ENCODE results near the gene ELP4.

The ELP4 gene

DNA sequence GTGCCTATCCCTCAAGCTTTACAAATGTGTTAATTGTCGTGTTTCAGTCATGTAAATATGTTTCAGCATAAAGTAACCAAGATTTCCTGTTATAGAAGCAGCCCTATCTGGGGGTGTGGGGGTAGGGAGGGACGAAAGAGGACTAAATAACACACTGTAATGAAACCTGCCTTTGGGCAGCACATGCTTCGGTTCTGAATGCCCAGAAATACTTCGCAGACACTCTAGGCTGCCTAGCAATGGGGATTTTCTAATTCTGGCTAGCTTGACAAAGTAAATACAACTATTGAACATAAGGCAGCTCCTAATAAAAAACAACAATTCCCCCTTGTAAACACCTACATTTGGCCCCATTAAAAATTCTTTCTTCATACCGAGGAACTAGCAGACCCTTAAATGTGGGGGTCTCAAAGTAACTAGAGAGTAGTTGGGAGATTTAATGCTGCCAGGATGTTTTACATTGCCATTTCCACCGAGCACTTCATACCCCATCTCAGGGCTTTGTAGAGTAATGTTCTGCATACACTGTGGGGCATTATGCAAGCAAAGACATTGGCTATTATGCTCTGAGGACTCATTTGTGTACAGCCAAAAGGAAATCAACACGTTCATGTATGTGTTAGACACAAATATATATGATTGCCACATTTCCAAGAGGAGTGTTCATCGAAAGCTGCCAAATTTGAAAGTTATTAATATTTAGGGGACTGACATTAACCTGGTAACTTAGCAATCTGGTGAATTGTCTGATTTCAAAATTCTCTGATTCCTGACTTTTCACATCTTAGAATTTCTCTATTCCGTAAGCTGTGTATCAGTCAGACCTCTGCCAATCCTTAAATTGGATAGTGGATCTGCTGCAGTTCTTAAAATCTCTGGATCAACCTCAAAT, 259.4 kb downstream of the ELP4 start:
- POLR2A ChIA-PET (ENCODE audit: low non-redundant PET) = no interaction called here
- no peak for TF ChIP-seq CTCF (conservative IDR thresholded peaks at IDR 0.05; ENCODE audit: low read depth)
- no peak overlapping the region for H3K27ac ChIP-seq
- DNase-seq (ENCODE audit: low spot score) = no peak
- CTCF ChIA-PET = interaction anchor here (0.6 kb wide), 1 partner anchor 524 kb away, joined by 3 read pairs; no protein-coding TSS in a partner anchor

DNA sequence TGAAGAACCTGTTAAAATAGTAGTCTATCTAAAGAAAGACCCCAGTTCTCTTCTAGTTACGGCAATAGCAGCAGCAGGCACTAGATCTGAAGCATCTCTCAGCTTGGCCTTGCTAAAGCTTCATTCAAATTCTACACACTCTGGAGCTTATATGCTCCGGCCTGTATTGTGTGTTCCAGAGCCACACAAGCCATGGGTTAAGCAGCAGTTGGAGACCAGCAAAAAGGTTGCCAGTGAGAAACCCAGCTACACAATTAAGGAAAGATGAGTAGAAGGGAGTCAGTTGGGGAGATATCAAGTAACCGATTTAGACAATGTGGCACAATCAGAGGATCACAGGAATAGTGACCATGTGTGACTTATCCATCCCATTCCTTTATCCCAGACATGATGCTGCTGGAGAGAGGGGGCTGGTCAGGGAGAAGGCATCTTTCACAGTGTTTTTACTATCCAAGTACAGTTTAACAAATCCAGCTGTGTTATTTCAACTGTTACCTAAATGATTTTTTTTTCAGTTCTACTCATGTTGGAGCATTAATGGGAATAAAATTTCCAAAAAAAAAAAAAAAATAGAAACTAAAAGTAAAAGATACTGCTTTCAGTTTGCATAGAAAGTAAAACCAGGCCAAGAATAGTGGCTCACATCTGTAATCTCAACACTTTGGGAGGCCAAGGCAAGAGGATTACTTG, 260.6 kb downstream of the ELP4 start:
- H3K27ac ChIP-seq = no peak overlapping the region
- CTCF ChIA-PET = no interaction called here
- no peak for DNase-seq (ENCODE audit: low spot score)
- POLR2A ChIA-PET (ENCODE audit: low non-redundant PET) = no interaction called here
- TF ChIP-seq CTCF (conservative IDR thresholded peaks at IDR 0.05; ENCODE audit: low read depth) = no peak

GRCh38 chr11:31772412-31772811, 262.8 kb downstream of the ELP4 start:
- TF ChIP-seq CTCF (conservative IDR thresholded peaks at IDR 0.05; ENCODE audit: low read depth) = no peak
- ChIA-PET CTCF (no interaction called here), POLR2A (ENCODE audit: low non-redundant PET) (no interaction called here)
- DNase-seq (ENCODE audit: low spot score) = no peak
- H3K27ac ChIP-seq = no peak overlapping the region

- peak; percentile 18 for DNase-seq (ENCODE audit: low spot score)
- no peak for TF ChIP-seq CTCF (conservative IDR thresholded peaks at IDR 0.05; ENCODE audit: low read depth)
- no peak overlapping the region for H3K27ac ChIP-seq
- POLR2A ChIA-PET (ENCODE audit: low non-redundant PET) = no interaction called here
- CTCF ChIA-PET = no interaction called here
These were observed 269.8 kb downstream of the ELP4 start for GRCh38 chr11:31779374-31779791.

- CTCF ChIA-PET = no interaction called here
- POLR2A ChIA-PET (ENCODE audit: low non-redundant PET) = no interaction called here
These were observed 270.5 kb downstream of the ELP4 start for GRCh38 chr11:31780078-31780477.

More at GRCh38 chr11:31780078-31780477, 270.5 kb downstream of the ELP4 start:
- DNase-seq (ENCODE audit: low spot score) = no peak
- H3K27ac ChIP-seq = no peak overlapping the region
- no peak for TF ChIP-seq CTCF (conservative IDR thresholded peaks at IDR 0.05; ENCODE audit: low read depth)
